ENCODE data around the gene CENPT. TPM values are rescaled to one million over a fixed set of nuclear protein-coding genes. Genes with fewer than 3 reads are reported as not detected.

CENPT gene
- total and polyA plus RNA-seq, 2 of the 13 experiments (the other 11 are each of a cell fraction or from before 2014, with no cell fraction given): 40.9 to 43.3 TPM

DNA sequence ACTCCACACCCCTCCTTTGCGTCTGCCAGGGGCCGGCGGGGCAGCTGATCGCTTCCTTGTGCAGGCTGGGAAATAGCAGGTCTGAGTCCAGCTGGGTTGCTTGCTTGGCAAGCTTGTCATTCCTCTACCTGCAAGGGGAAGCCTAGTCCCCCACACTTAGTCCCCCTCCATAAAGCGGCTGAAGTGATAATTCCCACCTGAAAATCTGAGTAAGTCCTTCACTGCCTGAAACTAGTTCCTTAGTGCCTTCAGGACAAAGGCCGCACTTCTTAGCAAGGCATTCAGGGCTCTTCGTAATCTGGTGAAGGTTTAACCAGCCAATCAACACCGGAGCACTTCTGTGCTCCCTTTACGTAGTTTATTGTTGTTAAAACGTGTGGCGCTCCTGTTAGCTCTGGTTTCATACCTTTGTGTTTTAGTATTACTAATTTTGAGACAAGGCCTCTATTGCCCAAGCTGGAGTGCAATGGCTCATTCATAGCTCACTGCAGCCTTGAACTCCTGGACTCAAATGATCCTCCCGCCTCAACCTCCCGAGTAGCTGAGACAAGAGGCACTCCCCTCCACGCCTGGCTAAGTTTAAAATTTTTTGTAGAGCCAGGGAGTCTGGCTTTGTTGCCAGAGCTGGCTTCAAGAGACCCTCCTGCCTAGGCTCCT is 46.4 kb upstream of the CENPT start:
- H3K36me3 ChIP-seq (replicated peaks in 1 of 2; ENCODE audit: control insufficient read depth in 1 of 2, insufficient read depth in 2 of 2, low read length in 2 of 2): no peaks in the 10 kb centered on the region
- peak overlapping the region; percentile 86 for H3K4me2 ChIP-seq (ENCODE audit: low read depth, low read length)
- CTCF ChIA-PET (ENCODE audit: low intra/inter-chr PET ratio, low total read pairs): interaction anchor here (1.1 kb wide), 1 partner anchor 35 kb away, joined by 3 read pairs; no protein-coding TSS in a partner anchor
- BruUV-seq (replicated peaks): TSS peak; percentile 66
- peaks cover 40% of the 10 kb centered on the region for H3K79me2 ChIP-seq (ENCODE audit: insufficient read depth, low read length)
- peak; percentile 63 for FAIRE-seq
- H3K27ac ChIP-seq (ENCODE audit: extremely low read length, insufficient read depth, low read length): peak overlapping the region; percentile 90
- peak; percentile 60 for DNase-seq (ENCODE audit: low spot score)
- 1% methylated on average over 14 of the region's 14 CpGs for WGBS (ENCODE audit: low lambda C conversion rate)
- peak overlapping the region; percentile 93 to 99 (median 98) for H3K4me3 ChIP-seq (replicated peaks in 1 of 3; ENCODE audit: insufficient read depth in 1 of 3, low read depth in 2 of 3, low read length in 3 of 3)
- H3K4me1 ChIP-seq (ENCODE audit: insufficient read depth, low read length): peaks cover 51% of the 10 kb centered on the region
- intact Hi-C loops (cut with micrococcal nuclease; ENCODE audit: unreplicated experiment): loop anchor here (1.0 to 2.0 kb wide), 2 partner anchors 20 to 35 kb away; no protein-coding TSS in a partner anchor
- in situ Hi-C loops (cut with HindIII; ENCODE audit: extremely low pct_ligation_motif_present, low pct_unique_long_range_greater_than_20kb): no loop called here
- H3K27me3 ChIP-seq (ENCODE audit: control insufficient read depth in 1 of 2, insufficient read depth in 2 of 2, low read length in 2 of 2): no peaks in the 10 kb centered on the region; a peak in 1 of 5 replicates
- no peak overlapping the region for H2AFZ ChIP-seq (ENCODE audit: low read length)
- H4K20me1 ChIP-seq (ENCODE audit: insufficient read depth, low read length): peaks cover 7% of the 10 kb centered on the region; the same call in 1 of the 2 replicates
- peak; percentile 34 for ATAC-seq
- H3K9ac ChIP-seq (ENCODE audit: insufficient read depth, low read depth, low read length): peak overlapping the region; percentile 99
- H3K9me3 ChIP-seq (ENCODE audit: low read length): no peaks in the 10 kb centered on the region
- POLR2A ChIA-PET: interaction anchor here (1.0 to 3.0 kb wide), 7 partner anchors 11 to 87 kb away, joined by 3 to 32 read pairs (median 4); partner anchors contain the start of genes CTRL, EDC4, NRN1L and RANBP10
- TF ChIP-seq, protein P1, sequence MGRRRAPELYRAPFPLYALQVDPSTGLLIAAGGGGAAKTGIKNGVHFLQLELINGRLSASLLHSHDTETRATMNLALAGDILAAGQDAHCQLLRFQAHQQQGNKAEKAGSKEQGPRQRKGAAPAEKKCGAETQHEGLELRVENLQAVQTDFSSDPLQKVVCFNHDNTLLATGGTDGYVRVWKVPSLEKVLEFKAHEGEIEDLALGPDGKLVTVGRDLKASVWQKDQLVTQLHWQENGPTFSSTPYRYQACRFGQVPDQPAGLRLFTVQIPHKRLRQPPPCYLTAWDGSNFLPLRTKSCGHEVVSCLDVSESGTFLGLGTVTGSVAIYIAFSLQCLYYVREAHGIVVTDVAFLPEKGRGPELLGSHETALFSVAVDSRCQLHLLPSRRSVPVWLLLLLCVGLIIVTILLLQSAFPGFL (CRISPR knock-in tag; IDR thresholded peaks at IDR 0.05): no peak
- TF ChIP-seq SRSF4 (IDR thresholded peaks at IDR 0.05; ENCODE audit: low read depth, low read length, poor library complexity, severe bottlenecking): no peak
- TF ChIP-seq ADNP (CRISPR knock-in tag; IDR thresholded peaks at IDR 0.05): no peak
- TF ChIP-seq ZNF546 (CRISPR knock-in tag; conservative IDR thresholded peaks at IDR 0.05): no peak; the same call in 1 of the 2 replicates
- TF ChIP-seq, protein P2, sequence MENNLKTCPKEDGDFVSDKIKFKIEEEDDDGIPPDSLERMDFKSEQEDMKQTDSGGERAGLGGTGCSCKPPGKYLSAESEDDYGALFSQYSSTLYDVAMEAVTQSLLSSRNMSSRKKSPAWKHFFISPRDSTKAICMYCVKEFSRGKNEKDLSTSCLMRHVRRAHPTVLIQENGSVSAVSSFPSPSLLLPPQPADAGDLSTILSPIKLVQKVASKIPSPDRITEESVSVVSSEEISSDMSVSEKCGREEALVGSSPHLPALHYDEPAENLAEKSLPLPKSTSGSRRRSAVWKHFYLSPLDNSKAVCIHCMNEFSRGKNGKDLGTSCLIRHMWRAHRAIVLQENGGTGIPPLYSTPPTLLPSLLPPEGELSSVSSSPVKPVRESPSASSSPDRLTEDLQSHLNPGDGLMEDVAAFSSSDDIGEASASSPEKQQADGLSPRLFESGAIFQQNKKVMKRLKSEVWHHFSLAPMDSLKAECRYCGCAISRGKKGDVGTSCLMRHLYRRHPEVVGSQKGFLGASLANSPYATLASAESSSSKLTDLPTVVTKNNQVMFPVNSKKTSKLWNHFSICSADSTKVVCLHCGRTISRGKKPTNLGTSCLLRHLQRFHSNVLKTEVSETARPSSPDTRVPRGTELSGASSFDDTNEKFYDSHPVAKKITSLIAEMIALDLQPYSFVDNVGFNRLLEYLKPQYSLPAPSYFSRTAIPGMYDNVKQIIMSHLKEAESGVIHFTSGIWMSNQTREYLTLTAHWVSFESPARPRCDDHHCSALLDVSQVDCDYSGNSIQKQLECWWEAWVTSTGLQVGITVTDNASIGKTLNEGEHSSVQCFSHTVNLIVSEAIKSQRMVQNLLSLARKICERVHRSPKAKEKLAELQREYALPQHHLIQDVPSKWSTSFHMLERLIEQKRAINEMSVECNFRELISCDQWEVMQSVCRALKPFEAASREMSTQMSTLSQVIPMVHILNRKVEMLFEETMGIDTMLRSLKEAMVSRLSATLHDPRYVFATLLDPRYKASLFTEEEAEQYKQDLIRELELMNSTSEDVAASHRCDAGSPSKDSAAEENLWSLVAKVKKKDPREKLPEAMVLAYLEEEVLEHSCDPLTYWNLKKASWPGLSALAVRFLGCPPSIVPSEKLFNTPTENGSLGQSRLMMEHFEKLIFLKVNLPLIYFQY (CRISPR knock-in tag; IDR thresholded peaks at IDR 0.05; ENCODE audit: borderline replicate concordance): no peak
- no peak for TF ChIP-seq SRSF9 (IDR thresholded peaks at IDR 0.05; ENCODE audit: borderline replicate concordance, insufficient read depth, low read depth, low read length, poor library complexity, severe bottlenecking)
- TF ChIP-seq AHR (CRISPR knock-in tag; IDR thresholded peaks at IDR 0.05): no peak
- TF ChIP-seq NFKBIZ (CRISPR knock-in tag; IDR thresholded peaks at IDR 0.05): no peak
- TF ChIP-seq SMYD3 (CRISPR knock-in tag; IDR thresholded peaks at IDR 0.05): no peak
- TF ChIP-seq ZNF841 (CRISPR knock-in tag; IDR thresholded peaks at IDR 0.05; ENCODE audit: borderline replicate concordance): 0 out of 2 replicates have a peak, but pooled peaks have one; percentile 43
- TF ChIP-seq, protein P3, sequence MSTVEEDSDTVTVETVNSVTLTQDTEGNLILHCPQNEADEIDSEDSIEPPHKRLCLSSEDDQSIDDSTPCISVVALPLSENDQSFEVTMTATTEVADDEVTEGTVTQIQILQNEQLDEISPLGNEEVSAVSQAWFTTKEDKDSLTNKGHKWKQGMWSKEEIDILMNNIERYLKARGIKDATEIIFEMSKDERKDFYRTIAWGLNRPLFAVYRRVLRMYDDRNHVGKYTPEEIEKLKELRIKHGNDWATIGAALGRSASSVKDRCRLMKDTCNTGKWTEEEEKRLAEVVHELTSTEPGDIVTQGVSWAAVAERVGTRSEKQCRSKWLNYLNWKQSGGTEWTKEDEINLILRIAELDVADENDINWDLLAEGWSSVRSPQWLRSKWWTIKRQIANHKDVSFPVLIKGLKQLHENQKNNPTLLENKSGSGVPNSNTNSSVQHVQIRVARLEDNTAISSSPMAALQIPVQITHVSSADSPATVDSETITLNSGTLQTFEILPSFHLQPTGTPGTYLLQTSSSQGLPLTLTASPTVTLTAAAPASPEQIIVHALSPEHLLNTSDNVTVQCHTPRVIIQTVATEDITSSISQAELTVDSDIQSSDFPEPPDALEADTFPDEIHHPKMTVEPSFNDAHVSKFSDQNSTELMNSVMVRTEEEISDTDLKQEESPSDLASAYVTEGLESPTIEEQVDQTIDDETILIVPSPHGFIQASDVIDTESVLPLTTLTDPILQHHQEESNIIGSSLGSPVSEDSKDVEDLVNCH (CRISPR knock-in tag; IDR thresholded peaks at IDR 0.05): no peak
- TF ChIP-seq, protein P4, sequence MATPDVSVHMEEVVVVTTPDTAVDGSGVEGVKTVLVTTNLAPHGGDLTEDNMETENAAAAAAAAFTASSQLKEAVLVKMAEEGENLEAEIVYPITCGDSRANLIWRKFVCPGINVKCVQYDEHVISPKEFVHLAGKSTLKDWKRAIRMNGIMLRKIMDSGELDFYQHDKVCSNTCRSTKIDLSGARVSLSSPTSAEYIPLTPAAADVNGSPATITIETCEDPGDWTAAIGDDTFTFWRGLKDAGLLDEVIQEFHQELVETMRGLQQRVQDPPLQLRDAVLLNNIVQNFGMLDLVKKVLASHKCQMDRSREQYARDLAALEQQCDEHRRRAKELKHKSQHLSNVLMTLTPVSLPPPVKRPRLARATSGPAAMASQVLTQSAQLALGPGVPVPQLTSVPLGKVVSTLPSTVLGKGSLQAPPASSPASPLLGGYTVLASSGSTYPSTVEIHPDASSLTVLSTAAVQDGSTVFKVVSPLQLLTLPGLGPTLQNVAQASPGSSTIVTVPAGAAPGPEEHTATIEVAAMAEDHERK (CRISPR knock-in tag; IDR thresholded peaks at IDR 0.05; ENCODE audit: low read depth): no peak
- no peak for TF ChIP-seq HES4 (CRISPR knock-in tag; IDR thresholded peaks at IDR 0.05; ENCODE audit: borderline replicate concordance)
- no peak for TF ChIP-seq DMAP1 (CRISPR knock-in tag; IDR thresholded peaks at IDR 0.05)
- no peak for TF ChIP-seq ZNF557 (CRISPR knock-in tag; IDR thresholded peaks at IDR 0.05)
